ENCODE data around the gene PLA2G4D. TPM values are rescaled to one million over a fixed set of nuclear protein-coding genes. Genes with fewer than 3 reads are reported as not detected.
A peak's percentile ranks its signal among the peaks of the same experiment; 100 is the strongest.

PLA2G4D gene
- total RNA-seq, 1 donor, result not detected

GRCh38 chr15:42141246-42141645, 46.9 kb upstream of the PLA2G4D start:
- peak; percentile 56 for DNase-seq (ENCODE audit: insufficient read length, low spot score, missing footprints)
- Histone ChIP-seq H3K36me3 (ENCODE audit: insufficient read depth, low read length) (no peaks in the 10 kb centered on the region), H3K4me3 (ENCODE audit: insufficient read depth, low read length) (no peak overlapping the region), H4K20me1 (ENCODE audit: insufficient read depth, low read length) (no peaks in the 10 kb centered on the region), H3K79me2 (ENCODE audit: insufficient read depth, low read length) (no peaks in the 10 kb centered on the region), H3K4me1 (ENCODE audit: insufficient read depth, low read length) (no peaks in the 10 kb centered on the region), H3K4me2 (ENCODE audit: insufficient read depth, low read length) (no peak overlapping the region), H3K27ac (ENCODE audit: low read depth, low read length) (no peak overlapping the region), H3K27me3 (ENCODE audit: insufficient read depth, low read length) (peaks cover 28% of the 10 kb centered on the region), H2AFZ (ENCODE audit: low read length) (no peak overlapping the region), H3K9me3 (ENCODE audit: low read depth, low read length) (no peaks in the 10 kb centered on the region)
- no peak for TF ChIP-seq CTCF (IDR thresholded peaks at IDR 0.05; ENCODE audit: extremely low read depth, low read depth, low read length)

- Histone ChIP-seq H2AFZ (ENCODE audit: low read length) (no peak overlapping the region), H3K4me3 (ENCODE audit: insufficient read depth, low read length) (no peak overlapping the region), H3K27ac (ENCODE audit: low read depth, low read length) (no peak overlapping the region), H3K9me3 (ENCODE audit: low read depth, low read length) (no peaks in the 10 kb centered on the region), H4K20me1 (ENCODE audit: insufficient read depth, low read length) (no peaks in the 10 kb centered on the region), H3K79me2 (ENCODE audit: insufficient read depth, low read length) (no peaks in the 10 kb centered on the region), H3K4me2 (ENCODE audit: insufficient read depth, low read length) (no peak overlapping the region), H3K36me3 (ENCODE audit: insufficient read depth, low read length) (no peaks in the 10 kb centered on the region), H3K27me3 (ENCODE audit: insufficient read depth, low read length) (peaks cover 28% of the 10 kb centered on the region), H3K4me1 (ENCODE audit: insufficient read depth, low read length) (no peaks in the 10 kb centered on the region)
- no peak for TF ChIP-seq CTCF (IDR thresholded peaks at IDR 0.05; ENCODE audit: extremely low read depth, low read depth, low read length)
- DNase-seq (ENCODE audit: insufficient read length, low spot score, missing footprints), result peak; percentile 69
Observed at GRCh38 chr15:42140383-42141070, 46.2 kb upstream of the PLA2G4D start.

DNA sequence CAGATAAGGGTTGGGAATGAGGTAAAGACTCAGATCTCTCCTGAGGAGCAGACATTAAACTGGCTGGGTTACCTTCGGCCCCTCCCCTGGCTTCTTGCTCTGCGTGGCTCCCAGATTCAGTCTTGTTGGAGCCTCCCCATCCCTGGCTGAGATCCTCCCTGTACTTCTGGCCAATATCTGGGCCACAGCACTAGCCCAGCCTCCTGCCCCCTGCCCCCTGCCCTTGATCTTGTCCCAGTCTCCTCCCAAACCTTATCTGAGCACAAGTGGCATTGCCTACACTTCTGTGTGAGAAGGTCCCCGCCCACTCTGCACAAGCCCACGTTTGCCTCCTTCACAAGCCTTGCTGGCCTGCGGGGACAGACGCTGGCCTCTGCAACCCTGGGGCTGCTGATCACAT, 45.2 kb upstream of the PLA2G4D start:
- Histone ChIP-seq H3K36me3 (ENCODE audit: insufficient read depth, low read length) (no peaks in the 10 kb centered on the region), H3K9me3 (ENCODE audit: low read depth, low read length) (no peaks in the 10 kb centered on the region), H4K20me1 (ENCODE audit: insufficient read depth, low read length) (no peaks in the 10 kb centered on the region), H3K27me3 (ENCODE audit: insufficient read depth, low read length) (peaks cover 28% of the 10 kb centered on the region), H2AFZ (ENCODE audit: low read length) (no peak overlapping the region), H3K4me3 (ENCODE audit: insufficient read depth, low read length) (no peak overlapping the region), H3K79me2 (ENCODE audit: insufficient read depth, low read length) (no peaks in the 10 kb centered on the region), H3K4me2 (ENCODE audit: insufficient read depth, low read length) (no peak overlapping the region), H3K4me1 (ENCODE audit: insufficient read depth, low read length) (no peaks in the 10 kb centered on the region), H3K27ac (ENCODE audit: low read depth, low read length) (no peak overlapping the region)
- peak; percentile 6 for DNase-seq (ENCODE audit: insufficient read length, low spot score, missing footprints)
- TF ChIP-seq CTCF (IDR thresholded peaks at IDR 0.05; ENCODE audit: extremely low read depth, low read depth, low read length), result no peak

DNA sequence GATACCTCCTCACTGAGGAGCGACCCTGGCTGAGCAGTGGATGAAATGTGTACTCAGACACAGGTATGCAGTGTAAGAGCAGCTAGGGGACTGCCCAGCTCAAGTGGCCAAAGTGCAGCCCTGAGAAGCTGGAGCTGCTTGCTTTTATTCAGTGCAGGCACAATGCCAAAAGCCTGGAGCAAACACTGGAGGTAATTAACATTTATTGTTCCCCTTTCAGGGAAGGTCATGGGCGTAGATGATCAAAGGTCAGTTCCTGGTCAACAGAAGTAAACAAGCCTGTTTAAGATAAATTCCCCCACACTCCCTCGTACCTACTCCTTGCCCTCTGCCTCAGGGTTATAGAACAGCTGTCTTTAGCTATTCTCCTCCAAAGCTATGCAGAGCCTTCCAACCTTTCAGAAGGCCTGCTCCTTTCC, 44.6 kb upstream of the PLA2G4D start:
- Histone ChIP-seq H3K36me3 (ENCODE audit: insufficient read depth, low read length) (no peaks in the 10 kb centered on the region), H3K4me3 (ENCODE audit: insufficient read depth, low read length) (no peak overlapping the region), H3K9me3 (ENCODE audit: low read depth, low read length) (no peaks in the 10 kb centered on the region), H3K4me1 (ENCODE audit: insufficient read depth, low read length) (no peaks in the 10 kb centered on the region), H3K27ac (ENCODE audit: low read depth, low read length) (no peak overlapping the region), H2AFZ (ENCODE audit: low read length) (no peak overlapping the region), H3K27me3 (ENCODE audit: insufficient read depth, low read length) (peaks cover 24% of the 10 kb centered on the region), H3K79me2 (ENCODE audit: insufficient read depth, low read length) (no peaks in the 10 kb centered on the region), H3K4me2 (ENCODE audit: insufficient read depth, low read length) (no peak overlapping the region), H4K20me1 (ENCODE audit: insufficient read depth, low read length) (no peaks in the 10 kb centered on the region)
- DNase-seq (ENCODE audit: insufficient read length, low spot score, missing footprints), result no peak
- no peak for TF ChIP-seq CTCF (IDR thresholded peaks at IDR 0.05; ENCODE audit: extremely low read depth, low read depth, low read length)
